PC-9 (cell line): ENCODE measurements around the gene ZMIZ1.

ENCODE experiments used
- CTCF ChIP-seq: fragments of 200-600 bp; sonication (generic); conservative IDR thresholded peaks from 2 replicates; pipeline ENCODE4 v1.6.1; 2017; ENCODE audit warnings: mixed run types, antibody characterized with exemption, mild to moderate bottlenecking, moderate library complexity
- EZH2 ChIP-seq: fragments of 200-600 bp; sonication (generic); IDR thresholded peaks from 2 replicates; pipeline ENCODE4 v1.8.0; 2017; ENCODE audit warnings: antibody characterized with exemption, low read depth

- no peak for TF ChIP-seq CTCF
- TF ChIP-seq EZH2: no peak
These were observed 246.2 kb downstream of the ZMIZ1 start for GRCh38 chr10:79314761-79315601.
